Measurements from ENCODE around the gene ARHGEF33.

Gene ARHGEF33

DNA sequence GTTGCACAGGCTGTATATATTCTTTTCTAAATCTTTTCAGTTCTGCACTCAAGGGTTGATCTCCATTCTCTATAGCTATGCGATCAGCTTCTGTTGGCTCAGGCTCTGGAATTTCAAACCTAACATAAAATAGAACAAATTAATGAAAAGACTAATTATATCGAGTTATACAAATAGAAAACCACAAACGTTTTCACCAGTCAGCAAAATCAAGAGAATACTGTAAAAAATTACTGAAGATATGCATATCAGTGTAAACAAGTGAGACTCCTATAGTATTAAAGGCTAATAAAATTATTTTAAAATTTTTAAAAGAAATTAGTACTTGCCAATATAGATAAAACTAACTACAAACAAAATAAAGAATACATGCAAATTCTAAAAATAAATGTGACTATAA, 124.2 kb downstream of the ARHGEF33 start (continued):
- TF ChIP-seq, protein P1, sequence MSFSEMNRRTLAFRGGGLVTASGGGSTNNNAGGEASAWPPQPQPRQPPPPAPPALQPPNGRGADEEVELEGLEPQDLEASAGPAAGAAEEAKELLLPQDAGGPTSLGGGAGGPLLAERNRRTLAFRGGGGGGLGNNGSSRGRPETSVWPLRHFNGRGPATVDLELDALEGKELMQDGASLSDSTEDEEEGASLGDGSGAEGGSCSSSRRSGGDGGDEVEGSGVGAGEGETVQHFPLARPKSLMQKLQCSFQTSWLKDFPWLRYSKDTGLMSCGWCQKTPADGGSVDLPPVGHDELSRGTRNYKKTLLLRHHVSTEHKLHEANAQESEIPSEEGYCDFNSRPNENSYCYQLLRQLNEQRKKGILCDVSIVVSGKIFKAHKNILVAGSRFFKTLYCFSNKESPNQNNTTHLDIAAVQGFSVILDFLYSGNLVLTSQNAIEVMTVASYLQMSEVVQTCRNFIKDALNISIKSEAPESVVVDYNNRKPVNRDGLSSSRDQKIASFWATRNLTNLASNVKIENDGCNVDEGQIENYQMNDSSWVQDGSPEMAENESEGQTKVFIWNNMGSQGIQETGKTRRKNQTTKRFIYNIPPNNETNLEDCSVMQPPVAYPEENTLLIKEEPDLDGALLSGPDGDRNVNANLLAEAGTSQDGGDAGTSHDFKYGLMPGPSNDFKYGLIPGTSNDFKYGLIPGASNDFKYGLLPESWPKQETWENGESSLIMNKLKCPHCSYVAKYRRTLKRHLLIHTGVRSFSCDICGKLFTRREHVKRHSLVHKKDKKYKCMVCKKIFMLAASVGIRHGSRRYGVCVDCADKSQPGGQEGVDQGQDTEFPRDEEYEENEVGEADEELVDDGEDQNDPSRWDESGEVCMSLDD (tag by site-specific recombination; IDR thresholded peaks at IDR 0.05): no peak
- TF ChIP-seq, protein P2, sequence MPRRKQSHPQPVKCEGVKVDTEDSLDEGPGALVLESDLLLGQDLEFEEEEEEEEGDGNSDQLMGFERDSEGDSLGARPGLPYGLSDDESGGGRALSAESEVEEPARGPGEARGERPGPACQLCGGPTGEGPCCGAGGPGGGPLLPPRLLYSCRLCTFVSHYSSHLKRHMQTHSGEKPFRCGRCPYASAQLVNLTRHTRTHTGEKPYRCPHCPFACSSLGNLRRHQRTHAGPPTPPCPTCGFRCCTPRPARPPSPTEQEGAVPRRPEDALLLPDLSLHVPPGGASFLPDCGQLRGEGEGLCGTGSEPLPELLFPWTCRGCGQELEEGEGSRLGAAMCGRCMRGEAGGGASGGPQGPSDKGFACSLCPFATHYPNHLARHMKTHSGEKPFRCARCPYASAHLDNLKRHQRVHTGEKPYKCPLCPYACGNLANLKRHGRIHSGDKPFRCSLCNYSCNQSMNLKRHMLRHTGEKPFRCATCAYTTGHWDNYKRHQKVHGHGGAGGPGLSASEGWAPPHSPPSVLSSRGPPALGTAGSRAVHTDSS (tag by site-specific recombination; IDR thresholded peaks at IDR 0.05): no peak
- no peak for TF ChIP-seq ZNF658 (tag by site-specific recombination; IDR thresholded peaks at IDR 0.05)

DNA sequence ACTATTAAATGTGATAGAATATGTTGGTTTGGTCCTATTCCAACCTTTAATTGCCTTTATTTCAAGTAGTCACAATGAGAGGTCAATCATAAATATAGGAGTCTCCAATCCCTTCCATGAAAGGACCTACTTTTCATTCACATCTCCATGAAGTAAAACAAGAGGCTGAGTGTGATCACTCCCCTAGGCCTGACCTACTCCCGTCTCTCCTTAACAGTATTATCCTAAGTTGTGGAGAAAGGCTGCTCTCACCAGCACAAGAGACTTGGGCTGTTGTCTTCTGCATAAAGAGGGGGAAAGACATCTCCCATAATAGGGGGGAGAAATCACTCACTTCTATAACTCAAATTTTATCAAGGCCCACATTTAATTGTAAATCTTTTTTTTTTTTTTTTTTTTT, 125.7 kb downstream of the ARHGEF33 start:
- no peak for TF ChIP-seq ZNF433 (tag by site-specific recombination; IDR thresholded peaks at IDR 0.05; ENCODE audit: low read depth)
- TF ChIP-seq ZNF335 (tag by site-specific recombination; conservative IDR thresholded peaks at IDR 0.05): no peak
- TF ChIP-seq ZNF248 (tag by site-specific recombination; IDR thresholded peaks at IDR 0.05): no peak
- TF ChIP-seq, protein P3, sequence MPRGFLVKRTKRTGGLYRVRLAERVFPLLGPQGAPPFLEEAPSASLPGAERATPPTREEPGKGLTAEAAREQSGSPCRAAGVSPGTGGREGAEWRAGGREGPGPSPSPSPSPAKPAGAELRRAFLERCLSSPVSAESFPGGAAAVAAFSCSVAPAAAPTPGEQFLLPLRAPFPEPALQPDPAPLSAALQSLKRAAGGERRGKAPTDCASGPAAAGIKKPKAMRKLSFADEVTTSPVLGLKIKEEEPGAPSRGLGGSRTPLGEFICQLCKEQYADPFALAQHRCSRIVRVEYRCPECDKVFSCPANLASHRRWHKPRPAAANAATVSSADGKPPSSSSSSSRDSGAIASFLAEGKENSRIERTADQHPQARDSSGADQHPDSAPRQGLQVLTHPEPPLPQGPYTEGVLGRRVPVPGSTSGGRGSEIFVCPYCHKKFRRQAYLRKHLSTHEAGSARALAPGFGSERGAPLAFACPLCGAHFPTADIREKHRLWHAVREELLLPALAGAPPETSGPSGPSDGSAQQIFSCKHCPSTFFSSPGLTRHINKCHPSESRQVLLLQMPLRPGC (tag by site-specific recombination; IDR thresholded peaks at IDR 0.05): no peak
- TF ChIP-seq ZNF623 (tag by site-specific recombination; IDR thresholded peaks at IDR 0.05): no peak
- TF ChIP-seq ZNF112 (tag by site-specific recombination; IDR thresholded peaks at IDR 0.05): no peak
- no peak overlapping the region for H3K27ac ChIP-seq (ENCODE audit: extremely low read depth, low read depth, low read length)
- no peaks in the 10 kb centered on the region for H3K9me3 ChIP-seq (ENCODE audit: control insufficient read depth, insufficient read depth, low read depth, low read length)
- peaks cover 12 to 23% of the 10 kb centered on the region in 2 experiments for H3K36me3 ChIP-seq (ENCODE audit: control insufficient read depth in 2 of 2, insufficient read depth in 1 of 2, low read length in 2 of 2)
- peaks cover 5% of the 10 kb centered on the region for H3K4me1 ChIP-seq (ENCODE audit: control insufficient read depth, insufficient read depth, low read length)
- ChIA-PET CTCF (interaction anchor here (0.6 to 1.3 kb wide), 3 partner anchors 26 to 214 kb away, joined by 3 to 4 read pairs (median 3); no protein-coding TSS in a partner anchor), POLR2A (no interaction called here)
- H3K4me3 ChIP-seq (ENCODE audit: low read depth, low read length): no peak overlapping the region

DNA sequence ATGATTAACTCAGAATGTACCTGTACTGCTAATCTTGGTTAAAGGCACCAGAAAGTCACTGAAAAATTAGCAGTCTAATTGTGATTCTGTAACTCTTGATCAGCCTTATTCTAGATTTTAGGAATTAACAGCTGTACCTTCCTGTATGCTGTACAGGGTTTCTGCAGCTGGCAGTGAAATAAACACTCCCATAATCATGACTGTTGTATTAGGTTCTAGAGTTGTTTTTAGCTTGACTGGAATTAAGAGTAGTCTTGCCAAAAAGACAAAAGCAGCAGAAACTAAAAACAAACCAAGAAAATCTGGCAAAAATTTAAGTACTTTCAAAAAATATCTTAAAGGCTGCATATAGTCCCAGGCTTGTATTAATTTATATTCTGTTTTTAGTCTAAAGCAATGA, 127.7 kb downstream of the ARHGEF33 start:
- peaks cover 11% of the 10 kb centered on the region for H3K4me1 ChIP-seq (ENCODE audit: control insufficient read depth, insufficient read depth, low read length)
- TF ChIP-seq ZNF670 (tag by site-specific recombination; IDR thresholded peaks at IDR 0.05; ENCODE audit: low read depth) (no peak), ZNF169 (tag by site-specific recombination; IDR thresholded peaks at IDR 0.05) (no peak), PRDM1 (tag by site-specific recombination; IDR thresholded peaks at IDR 0.05) (no peak), ZNF266 (tag by site-specific recombination; IDR thresholded peaks at IDR 0.05; ENCODE audit: low read depth) (no peak)
- H3K27ac ChIP-seq (ENCODE audit: extremely low read depth, low read depth, low read length): no peak overlapping the region
- H3K4me3 ChIP-seq (ENCODE audit: low read depth, low read length): no peak overlapping the region
- no peaks in the 10 kb centered on the region for H3K9me3 ChIP-seq (ENCODE audit: control insufficient read depth, insufficient read depth, low read depth, low read length)
- peaks cover 11 to 13% of the 10 kb centered on the region in 2 experiments; a peak in 2 of 3 replicates for H3K36me3 ChIP-seq (ENCODE audit: control insufficient read depth in 2 of 2, insufficient read depth in 1 of 2, low read length in 2 of 2)
- POLR2A ChIA-PET: no interaction called here
- CTCF ChIA-PET: no interaction called here

DNA sequence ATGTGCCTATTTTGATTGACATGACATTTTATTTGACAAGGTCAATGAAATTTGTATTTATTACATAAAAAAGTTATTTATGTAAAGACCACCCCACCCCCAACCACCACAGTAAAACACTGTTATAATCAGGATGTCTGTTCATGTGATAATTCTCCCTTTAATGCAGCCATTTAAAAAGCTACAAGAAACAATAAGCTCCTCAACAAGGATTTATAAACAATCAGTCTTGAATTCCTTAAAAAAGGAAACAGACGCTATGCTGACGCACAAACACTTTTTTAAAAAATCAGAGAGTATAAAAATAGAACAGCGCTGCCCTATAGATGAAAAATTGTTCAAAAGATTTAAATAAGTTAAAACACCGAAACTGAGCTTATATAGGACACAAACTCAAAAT, 129.0 kb downstream of the ARHGEF33 start:
- POLR2A ChIA-PET: no interaction called here
- H3K9me3 ChIP-seq (ENCODE audit: control insufficient read depth, insufficient read depth, low read depth, low read length): no peaks in the 10 kb centered on the region
- peaks cover 7 to 11% of the 10 kb centered on the region in 2 experiments; a peak in 2 of 3 replicates for H3K36me3 ChIP-seq (ENCODE audit: control insufficient read depth in 2 of 2, insufficient read depth in 1 of 2, low read length in 2 of 2)
- TF ChIP-seq REPIN1 (tag by site-specific recombination; IDR thresholded peaks at IDR 0.05; ENCODE audit: low read depth) (no peak), ZNF549 (tag by site-specific recombination; IDR thresholded peaks at IDR 0.05) (peak; percentile 73; the same call in 1 of the 2 replicates)
- CTCF ChIA-PET: interaction anchor here (1.7 to 1.9 kb wide), 2 partner anchors 40 to 71 kb away, joined by 7 to 12 read pairs; no protein-coding TSS in a partner anchor
- no peak overlapping the region for H3K27ac ChIP-seq (ENCODE audit: extremely low read depth, low read depth, low read length)
- no peak overlapping the region for H3K4me3 ChIP-seq (ENCODE audit: low read depth, low read length)
- peaks cover 11% of the 10 kb centered on the region for H3K4me1 ChIP-seq (ENCODE audit: control insufficient read depth, insufficient read depth, low read length)
